NCI-H2196 (cell line): ENCODE measurements around the gene DNMT3A.

Source experiments
- DNase-seq: peaks from one replicate; lab custom pipeline; 2025; ENCODE audit not compliant: unreplicated experiment; lab: John Stamatoyannopoulos, UW

DNMT3A gene

DNA sequence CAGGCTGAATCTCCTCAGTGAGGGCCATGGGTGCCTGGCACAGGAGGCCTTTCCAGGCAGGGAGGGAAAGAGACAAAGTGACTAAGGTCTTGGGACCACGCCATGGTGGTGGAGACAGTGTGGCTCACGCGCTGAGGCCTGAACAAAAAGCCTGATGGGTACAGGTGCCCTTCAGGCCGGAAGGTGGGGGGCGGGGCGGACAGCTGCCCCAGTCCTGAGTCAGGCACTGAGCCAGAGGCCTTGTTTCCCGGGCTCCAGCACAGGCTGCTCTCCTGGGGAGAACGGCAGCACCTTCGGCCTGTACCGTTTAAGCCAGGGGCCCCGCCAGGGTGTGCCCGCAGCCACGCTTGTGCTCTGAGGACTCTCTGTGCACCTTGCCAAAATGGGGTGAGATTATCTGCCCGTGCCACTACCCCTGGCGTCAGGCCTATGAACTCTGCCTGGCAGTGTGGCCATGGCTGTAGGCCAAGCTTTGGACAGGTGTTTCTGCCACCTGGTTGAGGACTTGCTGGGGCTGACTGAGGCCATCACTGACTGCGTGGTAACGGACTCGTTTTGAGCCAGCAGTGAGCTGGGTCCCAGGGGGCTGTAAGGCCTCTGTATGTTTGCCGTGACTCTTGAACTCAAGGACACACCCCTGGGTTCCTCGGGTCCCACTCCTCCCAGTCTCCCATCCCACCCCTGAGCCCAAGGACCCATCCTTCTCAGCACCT, 31.7 kb upstream of the DNMT3A start:
- peak; percentile 97 for DNase-seq

DNA sequence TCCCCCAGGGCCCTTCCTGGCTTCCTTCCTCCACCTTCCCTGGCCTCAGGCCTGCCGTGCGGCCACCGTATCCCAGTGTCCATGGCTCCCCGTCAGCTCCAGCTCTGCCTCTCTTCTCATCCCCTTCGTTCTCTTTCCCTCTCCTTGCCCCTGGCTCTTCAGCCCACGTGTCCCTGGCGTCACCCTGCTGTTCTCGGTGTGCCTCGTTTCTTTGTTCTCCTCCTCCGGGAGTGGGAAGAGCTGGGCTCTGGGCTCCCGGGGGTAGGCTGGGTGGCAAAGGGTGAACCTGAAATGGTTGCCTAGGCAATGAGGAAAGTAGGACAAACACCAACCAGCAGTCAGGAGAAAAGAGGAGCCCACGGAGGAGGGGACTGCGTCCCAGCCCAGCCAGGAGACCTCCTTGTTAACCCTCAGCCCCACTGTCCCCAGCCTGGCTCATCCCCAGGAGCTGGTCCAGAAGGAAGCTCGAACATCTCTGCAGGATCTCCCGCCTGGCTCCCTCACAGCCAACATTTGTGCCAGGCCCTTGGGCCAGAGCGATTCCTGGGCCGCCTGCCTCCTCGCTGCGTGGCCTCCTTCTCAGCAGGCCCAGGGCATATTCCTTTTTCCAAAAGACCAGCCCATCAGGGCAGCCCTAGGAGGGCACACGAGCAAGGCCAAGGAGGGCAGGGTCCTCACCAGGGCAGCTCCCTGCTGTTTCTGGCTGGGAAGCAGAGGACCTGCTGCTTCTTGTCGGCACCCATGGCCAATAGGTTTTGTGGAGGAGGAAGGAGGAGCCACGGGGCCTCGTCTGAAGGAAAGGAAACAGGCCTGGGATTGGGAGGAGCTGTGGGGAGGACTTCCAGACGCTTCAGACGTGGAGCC, 30.9 kb upstream of the DNMT3A start:
- peak; percentile 44 for DNase-seq

GRCh38 chr2:25371253-25372241, 29.8 kb upstream of the DNMT3A start:
- no peak for DNase-seq

- no peak for DNase-seq
These were observed 28.2 kb upstream of the DNMT3A start for GRCh38 chr2:25369876-25370275.

- DNase-seq = no peak
These were observed 27.7 kb upstream of the DNMT3A start for GRCh38 chr2:25369439-25369838.

DNA sequence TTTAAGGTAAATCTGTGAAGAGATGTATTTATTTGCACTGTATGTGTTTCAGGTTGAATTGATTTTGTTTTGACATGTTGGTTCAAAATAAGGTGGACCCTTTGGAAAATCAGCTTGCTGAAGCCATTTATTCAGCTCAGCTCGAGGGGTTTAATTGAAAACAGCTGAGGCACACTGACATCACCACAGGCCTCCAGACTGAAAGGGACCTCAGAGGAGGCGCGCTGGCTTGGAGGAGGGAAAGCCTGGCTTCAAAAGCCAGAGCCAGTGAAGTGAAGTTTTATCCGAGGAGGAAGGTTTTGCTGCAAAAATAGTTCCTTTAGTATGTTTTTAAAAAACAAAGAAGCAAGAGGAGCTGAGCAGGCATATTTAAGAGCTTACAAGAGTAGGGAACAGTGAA, 26.9 kb upstream of the DNMT3A start:
- DNase-seq = no peak

DNA sequence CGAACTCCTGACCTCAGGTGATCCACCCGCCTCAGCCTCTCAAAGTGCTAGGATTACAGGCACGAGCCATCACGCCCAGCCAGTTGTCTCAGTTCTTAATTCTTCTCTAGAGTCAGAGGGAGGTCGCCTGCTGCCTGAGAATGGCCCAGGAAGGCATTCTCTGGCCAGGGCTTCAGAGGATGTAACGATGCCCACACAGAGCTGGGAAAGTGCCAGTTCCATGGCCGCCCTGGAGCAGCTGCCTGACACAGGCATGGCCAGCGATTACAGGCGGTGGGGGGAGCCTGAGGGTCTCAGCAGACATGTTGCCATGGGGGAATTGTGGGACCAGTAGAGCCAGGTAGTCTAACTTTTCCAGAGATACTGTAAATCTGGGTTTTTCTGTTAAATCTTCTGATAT, 25.6 kb upstream of the DNMT3A start:
- no peak for DNase-seq

DNA sequence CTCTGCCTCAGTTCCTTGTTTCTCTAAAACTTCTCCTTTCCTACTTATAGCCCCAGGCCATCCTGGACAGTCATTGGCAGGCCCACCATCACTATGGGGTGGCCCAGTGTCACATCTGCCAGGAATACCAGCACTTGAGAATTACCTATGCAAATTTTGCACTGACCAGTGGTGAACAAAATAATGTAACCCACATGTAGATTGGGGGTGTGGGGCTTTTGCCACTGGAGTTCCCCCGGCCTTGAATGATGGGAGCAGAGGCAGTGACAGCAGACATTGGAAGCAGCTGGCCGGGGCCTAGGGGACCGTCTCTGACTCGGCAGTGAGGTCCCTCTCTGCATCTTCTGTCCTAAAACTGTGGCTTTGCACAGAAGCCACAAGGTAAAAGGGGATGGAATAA, 24.9 kb upstream of the DNMT3A start:
- DNase-seq = no peak

GRCh38 chr2:25365241-25365640, 23.5 kb upstream of the DNMT3A start:
- no peak for DNase-seq

DNA sequence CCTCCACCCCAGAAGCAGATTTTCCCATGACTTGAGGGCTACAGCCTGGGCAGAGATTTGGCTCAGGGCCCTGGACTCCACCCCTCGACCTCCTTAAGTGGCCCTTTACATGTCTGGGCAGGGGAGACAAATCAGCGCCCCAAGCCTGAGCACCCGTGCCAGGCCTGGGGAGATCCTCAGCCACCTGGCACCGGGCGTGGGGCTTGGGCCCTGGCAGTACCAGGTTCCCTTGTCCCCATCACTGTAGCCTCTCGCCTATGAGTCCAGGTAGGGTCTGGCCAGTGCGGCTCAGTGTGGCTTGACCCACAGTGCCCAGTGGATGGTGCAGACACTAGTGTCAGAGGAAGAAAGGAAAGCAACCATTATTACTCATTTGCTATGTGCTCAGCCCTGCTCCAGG, 22.0 kb upstream of the DNMT3A start:
- DNase-seq = no peak

- DNase-seq = no peak
These were observed 20.9 kb upstream of the DNMT3A start for GRCh38 chr2:25362434-25363145.

DNA sequence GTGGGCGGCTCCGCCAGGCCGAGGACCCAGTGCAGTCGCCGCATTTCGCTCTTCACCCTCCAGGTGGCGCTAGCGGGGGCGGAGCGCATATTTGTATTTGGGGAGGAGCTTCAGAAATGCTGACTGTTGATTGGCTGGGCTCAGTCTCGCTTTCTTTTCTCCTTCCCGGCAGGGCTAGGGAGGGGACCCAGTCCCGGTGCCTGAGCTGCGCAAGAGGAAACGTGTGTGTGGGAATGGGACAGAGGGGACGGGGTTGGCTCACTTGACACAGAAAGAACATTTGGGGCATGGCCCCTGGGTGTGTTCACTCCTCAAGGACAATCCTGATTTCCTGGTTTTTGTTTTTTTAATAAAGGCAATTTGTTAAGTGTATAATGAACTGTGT, 20.3 kb upstream of the DNMT3A start:
- DNase-seq = peak; percentile 91

- DNase-seq = no peak
These were observed 19.7 kb upstream of the DNMT3A start for GRCh38 chr2:25361261-25362048.

GRCh38 chr2:25358836-25359235, 17.1 kb upstream of the DNMT3A start:
- DNase-seq = no peak

DNA sequence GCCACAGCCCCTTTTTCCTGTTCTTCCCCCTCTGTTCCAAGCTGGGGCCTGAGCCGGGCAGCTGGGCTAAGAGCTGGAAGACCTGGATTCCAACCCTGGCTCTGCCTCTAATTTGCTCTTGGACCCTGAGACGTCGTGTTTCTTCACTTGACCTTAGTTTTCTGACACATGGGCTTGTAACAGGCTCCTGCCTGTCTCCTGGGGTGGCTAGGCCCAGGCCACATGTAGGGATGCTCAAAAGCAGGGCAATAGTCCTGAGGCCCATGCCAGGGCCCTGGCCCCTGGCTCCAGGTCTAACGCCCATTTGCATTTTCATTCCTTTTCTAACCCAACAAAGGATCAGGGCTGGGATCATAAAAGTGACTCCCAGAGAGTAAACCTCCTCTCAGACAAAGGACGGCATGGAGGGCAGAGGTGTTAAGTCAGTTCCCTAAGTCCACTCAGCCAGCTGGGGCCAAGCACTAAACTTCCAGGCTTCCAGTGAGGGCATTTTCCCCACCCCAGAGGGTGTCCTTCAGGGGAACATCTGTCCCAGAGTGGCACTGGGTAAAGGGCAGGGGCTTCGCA, 16.6 kb upstream of the DNMT3A start:
- DNase-seq = no peak

GRCh38 chr2:25356088-25356487, 14.4 kb upstream of the DNMT3A start:
- no peak for DNase-seq

- DNase-seq = no peak
These were observed 13.5 kb upstream of the DNMT3A start for GRCh38 chr2:25355270-25355669.

- peak; percentile 60 for DNase-seq
These were observed 12.4 kb upstream of the DNMT3A start for GRCh38 chr2:25354116-25354515.

DNA sequence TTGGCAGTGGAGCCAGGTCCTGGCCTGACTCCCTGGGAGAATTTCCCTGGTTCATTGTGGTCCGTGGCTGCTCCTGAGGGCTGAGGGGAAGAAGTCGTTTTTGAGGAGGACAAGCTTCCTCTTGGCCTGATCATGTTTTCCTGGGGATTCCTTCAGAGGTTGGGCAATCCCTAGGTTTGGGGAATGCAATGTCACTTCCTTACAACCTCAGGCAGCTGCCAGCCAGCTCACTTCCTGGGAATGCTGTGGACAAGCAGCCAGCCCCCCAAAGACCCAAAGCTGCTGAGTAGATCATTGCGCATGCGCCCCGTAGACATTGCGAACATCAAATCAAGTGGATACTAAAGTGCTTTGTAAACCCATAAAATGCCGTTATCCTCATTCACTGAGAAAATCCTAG, 7.7 kb upstream of the DNMT3A start:
- no peak for DNase-seq

DNA sequence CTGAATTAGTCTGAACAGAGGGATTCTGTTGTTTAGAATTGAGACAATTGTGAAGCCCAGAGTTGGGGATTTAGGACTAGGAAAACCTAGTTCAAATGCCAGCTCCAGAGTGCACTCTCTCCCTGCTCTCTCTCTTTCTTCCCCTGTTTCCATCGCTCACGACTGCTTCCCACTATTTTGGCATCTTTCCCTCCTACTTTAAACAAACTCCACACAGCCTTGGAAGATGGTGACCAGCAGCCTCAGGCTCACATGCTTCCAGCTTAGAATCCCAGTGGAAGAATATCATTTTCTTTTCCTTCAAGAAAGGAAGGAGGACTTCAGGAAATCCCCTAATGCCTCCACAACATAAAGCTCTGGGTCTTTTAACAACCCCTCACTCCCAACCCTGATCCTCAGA, 6.1 kb upstream of the DNMT3A start:
- no peak for DNase-seq
